GM19468 (cell line): ENCODE measurements around the gene GNG13.
"Not testable (repeated sequence)": the region's sequence is repeated elsewhere in the genome, so short reads cannot be mapped to it uniquely, and the experiment has no call there.

Experiments
- ATAC-seq: cut with Tn5 transposase; IDR thresholded peaks from one replicate; pipeline ENCODE4 v1.9.1; 2021; ENCODE audit warnings: mild to moderate bottlenecking, moderate library complexity, moderate number of reproducible peaks; ENCODE audit not compliant: unreplicated experiment; ENCODE audit errors: extremely low read depth

The GNG13 gene

GRCh38 chr16:782258-782657 lies 18.3 kb downstream of the GNG13 start:
- no peak for ATAC-seq

GRCh38 chr16:781346-782010 lies 19.1 kb downstream of the GNG13 start:
- no peak for ATAC-seq

GRCh38 chr16:780296-780695 lies 20.2 kb downstream of the GNG13 start:
- no peak for ATAC-seq

GRCh38 chr16:779561-779960 lies 21.0 kb downstream of the GNG13 start:
- no peak for ATAC-seq

GRCh38 chr16:778909-779527 lies 21.5 kb downstream of the GNG13 start:
- ATAC-seq: no peak

- ATAC-seq: no peak
Observed at GRCh38 chr16:778447-778846, 22.1 kb downstream of the GNG13 start.

- no peak for ATAC-seq
Observed at GRCh38 chr16:777826-778225, 22.7 kb downstream of the GNG13 start.

- no peak for ATAC-seq
Observed at GRCh38 chr16:776824-777223, 23.7 kb downstream of the GNG13 start.

GRCh38 chr16:776298-776697 lies 24.2 kb downstream of the GNG13 start:
- ATAC-seq: not testable (repeated sequence)

- ATAC-seq: no peak
Observed at GRCh38 chr16:775236-775796, 25.2 kb downstream of the GNG13 start.

- ATAC-seq: no peak
Observed at GRCh38 chr16:774086-775001, 26.2 kb downstream of the GNG13 start.

- ATAC-seq: no peak
Observed at GRCh38 chr16:772959-773358, 27.6 kb downstream of the GNG13 start.

- ATAC-seq: no peak
Observed at GRCh38 chr16:770411-770810, 30.1 kb downstream of the GNG13 start.

- no peak for ATAC-seq
Observed at GRCh38 chr16:769934-770333, 30.6 kb downstream of the GNG13 start.

- ATAC-seq: no peak
Observed at GRCh38 chr16:769184-769784, 31.2 kb downstream of the GNG13 start.

- no peak for ATAC-seq
Observed at GRCh38 chr16:768428-768827, 32.1 kb downstream of the GNG13 start.

- ATAC-seq: no peak
Observed at GRCh38 chr16:767743-768235, 32.7 kb downstream of the GNG13 start.

GRCh38 chr16:766820-767640 lies 33.5 kb downstream of the GNG13 start:
- no peak for ATAC-seq
